ENCODE measurements around the gene ZNF76. TPM values are rescaled to one million over a fixed set of nuclear protein-coding genes. Genes with fewer than 3 reads are reported as not detected.
"Not testable (repeated sequence)": the region's sequence is repeated elsewhere in the genome, so short reads cannot be mapped to it uniquely, and the experiment has no call there.

The ZNF76 gene
- total RNA-seq, 2 donors from 2014 or later: 29.1 to 33.5 TPM

- intact Hi-C loops (cut with DNase I, micrococcal nuclease): no loop called here
- no peak for ATAC-seq
- DNase-seq: no peak
Observed at GRCh38 chr6:35293681-35294080, 34.1 kb downstream of the ZNF76 start.

- DNase-seq (peak in 1 of 2 donors; percentile 46), ATAC-seq (peak; percentile 50)
- intact Hi-C loops (cut with DNase I, micrococcal nuclease): no loop called here
Observed at GRCh38 chr6:35294308-35294945, 34.9 kb downstream of the ZNF76 start.

- intact Hi-C loops (cut with DNase I, micrococcal nuclease): no loop called here
- DNase-seq (no peak), ATAC-seq (no peak)
Observed at GRCh38 chr6:35295036-35295435, 35.5 kb downstream of the ZNF76 start.

GRCh38 chr6:35295521-35296315 is 36.2 kb downstream of the ZNF76 start:
- ATAC-seq (no peak), DNase-seq (no peak)
- intact Hi-C loops (cut with DNase I, micrococcal nuclease): no loop called here

GRCh38 chr6:35296931-35297600 is 37.5 kb downstream of the ZNF76 start:
- intact Hi-C loops (cut with DNase I, micrococcal nuclease): no loop called here
- DNase-seq: no peak
- no peak for ATAC-seq

- DNase-seq: peak; percentile 85 to 90
- peak; percentile 95 for ATAC-seq
- intact Hi-C loops (cut with DNase I, micrococcal nuclease): no loop called here
Observed at GRCh38 chr6:35297601-35298481, 38.3 kb downstream of the ZNF76 start, which contains the start of gene DEF6. DEF6 (plus strand) TSS chr6:35297818; CDS start chr6:35297857, 39 bp downstream.

- intact Hi-C loops (cut with DNase I, micrococcal nuclease): no loop called here
- DNase-seq (no peak), ATAC-seq (no peak)
Observed at GRCh38 chr6:35298625-35299140, 39.1 kb downstream of the ZNF76 start.

GRCh38 chr6:35299674-35300073 is 40.1 kb downstream of the ZNF76 start:
- ATAC-seq: no peak
- intact Hi-C loops (cut with DNase I, micrococcal nuclease): no loop called here
- DNase-seq: peak; percentile 47 to 69

GRCh38 chr6:35300848-35301247 is 41.3 kb downstream of the ZNF76 start:
- ATAC-seq (no peak), DNase-seq (no peak)
- intact Hi-C loops (cut with DNase I, micrococcal nuclease): no loop called here

GRCh38 chr6:35302604-35303241 is 43.2 kb downstream of the ZNF76 start:
- DNase-seq (peak; percentile 77 to 84), ATAC-seq (peak; percentile 95)
- intact Hi-C loops (cut with DNase I, micrococcal nuclease): no loop called here

- no peak for ATAC-seq
- intact Hi-C loops (cut with DNase I, micrococcal nuclease): no loop called here
- no peak for DNase-seq
Observed at GRCh38 chr6:35304299-35304698, 44.8 kb downstream of the ZNF76 start.

GRCh38 chr6:35305117-35305516 is 45.6 kb downstream of the ZNF76 start:
- DNase-seq (no peak), ATAC-seq (no peak)
- intact Hi-C loops (cut with DNase I, micrococcal nuclease): no loop called here

- DNase-seq; intact Hi-C loops (cut with DNase I, micrococcal nuclease); ATAC-seq: not testable (repeated sequence)
Observed at GRCh38 chr6:35307138-35307537, 47.6 kb downstream of the ZNF76 start.

- DNase-seq; intact Hi-C loops (cut with DNase I, micrococcal nuclease); ATAC-seq: not testable (repeated sequence)
Observed at GRCh38 chr6:35308543-35308942, 49.0 kb downstream of the ZNF76 start.

GRCh38 chr6:35309611-35310264 is 50.2 kb downstream of the ZNF76 start:
- intact Hi-C loops (cut with DNase I, micrococcal nuclease): no loop called here
- DNase-seq: no peak

GRCh38 chr6:35310265-35310831 is 50.8 kb downstream of the ZNF76 start:
- intact Hi-C loops (cut with DNase I, micrococcal nuclease): no loop called here
- ATAC-seq (no peak), DNase-seq (no peak)

More at GRCh38 chr6:35309611-35310264, 50.2 kb downstream of the ZNF76 start:
- no peak for ATAC-seq

GRCh38 chr6:35311390-35312075 is 52.0 kb downstream of the ZNF76 start:
- intact Hi-C loops (cut with DNase I, micrococcal nuclease): no loop called here
- DNase-seq (no peak), ATAC-seq (no peak)

All from left colon (tissue), 2 donors.